Large intestine (tissue), 3 donors: ENCODE data around the gene CNPY1. TPM values are rescaled to one million over a fixed set of nuclear protein-coding genes. Genes with fewer than 3 reads are reported as not detected.
A peak's percentile ranks its signal among the peaks of the same experiment; 100 is the strongest.

Source experiments
- DNase-seq, 2 donors: peaks; one replicate each; pipeline versions ENCODE4 v3.0.0 to v3.0.0-alpha.2; 2013
- H3K27ac ChIP-seq: one replicate; pipeline ENCODE4 v1.5.1; 2013; ENCODE audit warnings: low read length
- H3K27me3 ChIP-seq: 2 replicates; pipeline ENCODE4 v1.6.1; 2013; ENCODE audit warnings: low read length; ENCODE audit not compliant: control insufficient read depth, insufficient read depth
- H3K36me3 ChIP-seq: 2 replicates; pipeline ENCODE4 v1.6.1; 2013; ENCODE audit warnings: low read length; ENCODE audit not compliant: control insufficient read depth, insufficient read depth
- H3K4me1 ChIP-seq: one replicate; pipeline ENCODE4 v1.6.1; 2013; ENCODE audit warnings: low read length; ENCODE audit not compliant: control insufficient read depth, insufficient read depth
- H3K4me3 ChIP-seq: one replicate; pipeline ENCODE4 v1.5.1; 2013; ENCODE audit warnings: low read length
- H3K9me3 ChIP-seq: one replicate; pipeline ENCODE4 v1.6.1; 2013; ENCODE audit warnings: mild to moderate bottlenecking, low read depth, low read length, moderate library complexity; ENCODE audit not compliant: control insufficient read depth
- WGBS: methylation state at CpG from one replicate; pipeline ENCODE4 v1.1.5; 2013; ENCODE audit warnings: low lambda C conversion rate; ENCODE audit not compliant: insufficient coverage; 5-methylcytosine and 5-hydroxymethylcytosine counted together
- polyA plus RNA-seq: library from polyadenylated mRNA; unstranded; fragments of 120-200 nt; gene quantifications from one replicate; pipeline ENCODE4 v1.2.1, GENCODE V29; 2013

Gene CNPY1
- polyA plus RNA-seq, 1 donor = not detected

GRCh38 chr7:155459700-155460461, 86.5 kb downstream of the CNPY1 start:
- Histone ChIP-seq H3K4me1 (peaks cover 6% of the 10 kb centered on the region), H3K4me3 (no peak overlapping the region), H3K27ac (no peak overlapping the region), H3K36me3 (no peaks in the 10 kb centered on the region), H3K27me3 (peaks cover 92% of the 10 kb centered on the region), H3K9me3 (peaks cover 15% of the 10 kb centered on the region)
- no peak for DNase-seq
- WGBS = 0% methylated on average over 1 of the region's 34 CpGs

- WGBS = no CpG with 5 or more reads among the region's 68 CpGs
- H3K9me3 ChIP-seq = peaks cover 15% of the 10 kb centered on the region
- peaks cover 6% of the 10 kb centered on the region for H3K4me1 ChIP-seq
- peaks cover 93% of the 10 kb centered on the region for H3K27me3 ChIP-seq
- H3K36me3 ChIP-seq = no peaks in the 10 kb centered on the region
- no peak for DNase-seq
- no peak overlapping the region for H3K4me3 ChIP-seq
- no peak overlapping the region for H3K27ac ChIP-seq
These were observed 87.3 kb downstream of the CNPY1 start for GRCh38 chr7:155458878-155459699.

- Histone ChIP-seq H3K9me3 (peaks cover 18% of the 10 kb centered on the region), H3K27ac (no peak within 1 kb of the TSS), H3K4me3 (peak within 1 kb of the TSS; percentile 28), H3K4me1 (peaks cover 6% of the 10 kb centered on the region), H3K27me3 (peaks cover 94% of the 10 kb centered on the region), H3K36me3 (no peaks in the 10 kb centered on the region)
- WGBS = no CpG with 5 or more reads among the region's 105 CpGs
- peak in 1 of 2 donors; percentile 45 for DNase-seq
These were observed 88.1 kb downstream of the CNPY1 start, which contains the start of gene EN2 for GRCh38 chr7:155458111-155458877. Gene EN2, plus strand, starts transcription at chr7:155458129. Its CDS starts 249 bp downstream, at chr7:155458378.

- no peak for DNase-seq
- Histone ChIP-seq H3K27ac (no peak overlapping the region), H3K4me1 (peaks cover 6% of the 10 kb centered on the region), H3K27me3 (peaks cover 95% of the 10 kb centered on the region), H3K36me3 (no peaks in the 10 kb centered on the region), H3K9me3 (peaks cover 20% of the 10 kb centered on the region), H3K4me3 (no peak overlapping the region)
- no CpG with 5 or more reads among the region's 98 CpGs for whole genome bisulfite sequencing
These were observed 88.7 kb downstream of the CNPY1 start for GRCh38 chr7:155457544-155458110.

- Histone ChIP-seq H3K4me1 (peaks cover 6% of the 10 kb centered on the region), H3K9me3 (peaks cover 20% of the 10 kb centered on the region), H3K27me3 (peaks cover 94% of the 10 kb centered on the region), H3K4me3 (peak overlapping the region; percentile 28), H3K36me3 (no peaks in the 10 kb centered on the region), H3K27ac (no peak overlapping the region)
- no CpG with 5 or more reads among the region's 69 CpGs for WGBS
- peak; percentile 57 to 69 for DNase-seq
These were observed 89.4 kb downstream of the CNPY1 start for GRCh38 chr7:155456738-155457543.

- H3K4me3 ChIP-seq = no peak overlapping the region
- no peak for DNase-seq
- H3K27me3 ChIP-seq = peaks cover 94% of the 10 kb centered on the region
- peaks cover 18% of the 10 kb centered on the region for H3K9me3 ChIP-seq
- H3K4me1 ChIP-seq = peaks cover 6% of the 10 kb centered on the region
- WGBS = no CpG with 5 or more reads among the region's 27 CpGs
- H3K36me3 ChIP-seq = no peaks in the 10 kb centered on the region
- H3K27ac ChIP-seq = no peak overlapping the region
These were observed 90.3 kb downstream of the CNPY1 start for GRCh38 chr7:155455776-155456737.

- H3K27ac ChIP-seq = no peak overlapping the region
- peaks cover 6% of the 10 kb centered on the region for H3K4me1 ChIP-seq
- WGBS = no CpG with 5 or more reads among the region's 15 CpGs
- H3K27me3 ChIP-seq = peaks cover 94% of the 10 kb centered on the region
- peaks cover 16% of the 10 kb centered on the region for H3K9me3 ChIP-seq
- H3K36me3 ChIP-seq = no peaks in the 10 kb centered on the region
- H3K4me3 ChIP-seq = no peak overlapping the region
- no peak for DNase-seq
These were observed 91.1 kb downstream of the CNPY1 start for GRCh38 chr7:155455132-155455693.

GRCh38 chr7:155454183-155455112, 91.9 kb downstream of the CNPY1 start:
- DNase-seq = no peak
- H3K27ac ChIP-seq = no peak overlapping the region
- H3K4me1 ChIP-seq = peaks cover 6% of the 10 kb centered on the region
- no peak overlapping the region for H3K4me3 ChIP-seq
- H3K36me3 ChIP-seq = no peaks in the 10 kb centered on the region
- WGBS = no CpG with 5 or more reads among the region's 82 CpGs
- H3K9me3 ChIP-seq = peaks cover 19% of the 10 kb centered on the region
- peaks cover 94% of the 10 kb centered on the region for H3K27me3 ChIP-seq
